Panc1 (cell line): ENCODE results near the gene SNX7.

Experiments
- CTCF ChIP-seq: fragments of 450-650 bp; IDR thresholded peaks from 2 replicates; pipeline ENCODE4 v1.5.1; 2017; ENCODE audit warnings: mild to moderate bottlenecking
- POLR2AphosphoS5 ChIP-seq: IDR thresholded peaks from 2 replicates; pipeline ENCODE4 v1.6.1; 2012; ENCODE audit warnings: mild to moderate bottlenecking, low read depth, low read length, moderate library complexity
- SIN3A ChIP-seq: IDR thresholded peaks from 2 replicates; pipeline ENCODE4 v1.6.1; 2012; ENCODE audit warnings: low read depth, mild to moderate bottlenecking, low read length, moderate library complexity, borderline replicate concordance; ENCODE audit not compliant: insufficient read depth
- TCF7L2 ChIP-seq: IDR thresholded peaks from 2 replicates; pipeline ENCODE4 v1.6.1; 2011; ENCODE audit warnings: mild to moderate bottlenecking, low read depth, low read length, inconsistent platforms
- TF ChIP-seq, protein P1 (sequence below), 2 experiments: IDR thresholded peaks; 2 replicates each; pipeline ENCODE4 v1.6.1; 2011 to 2012; ENCODE audit warnings: low read depth in 2 of 2, control low read depth in 1 of 2, low read length in 1 of 2, mild to moderate bottlenecking in 1 of 2, moderate library complexity in 1 of 2; ENCODE audit not compliant: insufficient read depth in 1 of 2

DNA sequence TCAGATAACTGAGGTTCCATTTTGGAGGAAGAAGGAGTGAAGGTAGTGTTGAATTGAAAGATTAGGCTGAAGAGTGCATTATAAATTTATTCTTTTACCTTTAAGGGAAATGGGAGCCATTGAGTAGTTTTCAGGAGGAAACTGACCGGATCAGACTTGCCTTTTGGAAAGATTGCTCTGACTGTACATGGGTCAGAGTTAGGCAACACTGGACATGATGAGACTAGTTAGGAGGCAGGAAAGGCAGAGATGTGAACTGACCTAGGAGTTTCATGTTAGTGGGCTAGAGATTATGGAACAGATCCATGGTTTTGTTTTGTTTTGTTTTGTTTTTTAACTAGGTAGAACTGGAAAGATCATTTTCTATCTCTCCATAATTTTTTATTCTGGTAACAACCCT, 78.2 kb downstream of the SNX7 start:
- TF ChIP-seq CTCF (no peak), POLR2AphosphoS5 (no peak), TCF7L2 (no peak), SIN3A (no peak)
- TF ChIP-seq, protein P1, sequence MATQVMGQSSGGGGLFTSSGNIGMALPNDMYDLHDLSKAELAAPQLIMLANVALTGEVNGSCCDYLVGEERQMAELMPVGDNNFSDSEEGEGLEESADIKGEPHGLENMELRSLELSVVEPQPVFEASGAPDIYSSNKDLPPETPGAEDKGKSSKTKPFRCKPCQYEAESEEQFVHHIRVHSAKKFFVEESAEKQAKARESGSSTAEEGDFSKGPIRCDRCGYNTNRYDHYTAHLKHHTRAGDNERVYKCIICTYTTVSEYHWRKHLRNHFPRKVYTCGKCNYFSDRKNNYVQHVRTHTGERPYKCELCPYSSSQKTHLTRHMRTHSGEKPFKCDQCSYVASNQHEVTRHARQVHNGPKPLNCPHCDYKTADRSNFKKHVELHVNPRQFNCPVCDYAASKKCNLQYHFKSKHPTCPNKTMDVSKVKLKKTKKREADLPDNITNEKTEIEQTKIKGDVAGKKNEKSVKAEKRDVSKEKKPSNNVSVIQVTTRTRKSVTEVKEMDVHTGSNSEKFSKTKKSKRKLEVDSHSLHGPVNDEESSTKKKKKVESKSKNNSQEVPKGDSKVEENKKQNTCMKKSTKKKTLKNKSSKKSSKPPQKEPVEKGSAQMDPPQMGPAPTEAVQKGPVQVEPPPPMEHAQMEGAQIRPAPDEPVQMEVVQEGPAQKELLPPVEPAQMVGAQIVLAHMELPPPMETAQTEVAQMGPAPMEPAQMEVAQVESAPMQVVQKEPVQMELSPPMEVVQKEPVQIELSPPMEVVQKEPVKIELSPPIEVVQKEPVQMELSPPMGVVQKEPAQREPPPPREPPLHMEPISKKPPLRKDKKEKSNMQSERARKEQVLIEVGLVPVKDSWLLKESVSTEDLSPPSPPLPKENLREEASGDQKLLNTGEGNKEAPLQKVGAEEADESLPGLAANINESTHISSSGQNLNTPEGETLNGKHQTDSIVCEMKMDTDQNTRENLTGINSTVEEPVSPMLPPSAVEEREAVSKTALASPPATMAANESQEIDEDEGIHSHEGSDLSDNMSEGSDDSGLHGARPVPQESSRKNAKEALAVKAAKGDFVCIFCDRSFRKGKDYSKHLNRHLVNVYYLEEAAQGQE (IDR thresholded peaks at IDR 0.05; ENCODE audit: insufficient read depth in 1 of 2, low read depth in 2 of 2, low read length in 1 of 2), result no peak
